Measurements from ENCODE around the gene INTS4.
"Not testable (repeated sequence)": the region's sequence is repeated elsewhere in the genome, so short reads cannot be mapped to it uniquely, and the experiment has no call there.

The INTS4 gene

DNA sequence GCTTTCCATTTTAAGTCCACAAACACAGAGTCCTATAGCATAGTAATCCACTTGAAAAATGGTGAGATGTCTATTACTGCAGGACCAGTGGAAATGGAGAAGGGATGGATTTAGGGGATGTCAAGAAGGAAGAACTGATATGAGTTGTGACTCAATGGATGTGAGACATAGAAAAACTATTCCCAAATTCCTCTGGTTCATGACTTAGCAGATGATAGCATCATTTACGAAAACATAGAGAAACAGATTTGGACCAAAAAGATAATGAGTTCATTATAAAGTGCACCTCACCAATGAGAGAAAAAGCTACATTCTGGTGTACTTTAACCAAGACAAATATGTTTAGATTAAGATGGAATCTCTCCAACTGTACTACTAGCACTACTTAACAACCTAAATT lies 51.2 kb downstream of the INTS4 start:
- not testable (repeated sequence) for DNase-seq

GRCh38 chr11:77942465-77942864 lies 52.0 kb downstream of the INTS4 start:
- DNase-seq = not testable (repeated sequence)

GRCh38 chr11:77933596-77933995 lies 60.9 kb downstream of the INTS4 start:
- not testable (repeated sequence) for DNase-seq

DNA sequence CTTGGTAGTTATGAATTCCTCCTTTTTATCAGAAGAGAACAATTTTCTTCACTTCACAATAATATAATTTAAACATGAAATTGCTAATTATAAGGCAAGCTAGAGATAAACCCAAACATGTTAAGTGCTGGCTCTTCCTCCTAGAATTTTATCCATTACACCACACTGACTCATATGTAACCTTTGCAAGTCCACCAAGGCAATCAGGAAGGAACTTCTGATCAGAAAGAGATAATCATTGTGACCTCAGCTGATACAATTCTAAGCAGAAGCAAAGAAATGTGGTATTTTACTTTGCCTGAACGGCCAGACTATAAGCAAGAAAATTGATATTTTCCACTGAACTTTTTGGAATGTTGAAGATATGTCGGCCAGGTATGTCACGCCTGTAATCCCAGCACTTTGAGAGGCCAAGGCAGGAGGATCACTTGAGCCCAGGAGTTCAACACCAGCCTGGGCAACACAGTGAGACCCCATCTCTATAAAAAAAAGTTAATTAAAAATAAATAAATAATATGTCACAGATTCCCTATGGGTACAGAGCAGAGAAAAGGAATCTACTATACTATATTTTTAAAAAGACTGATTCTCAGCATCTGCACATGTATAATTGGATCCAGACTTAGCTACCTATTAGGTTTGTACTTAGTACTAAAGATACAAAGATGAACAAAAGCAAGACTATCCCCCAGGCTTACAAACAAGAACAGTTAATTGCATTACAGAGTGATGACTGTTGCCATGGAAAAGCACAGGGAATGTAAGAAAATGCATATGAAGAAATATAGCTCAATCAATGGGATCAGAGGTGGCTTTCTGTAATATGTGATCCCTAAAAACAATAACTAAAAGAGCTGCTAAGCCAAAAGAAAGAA lies 63.9 kb downstream of the INTS4 start:
- DNase-seq = not testable (repeated sequence)

GRCh38 chr11:77917713-77918112 lies 76.8 kb downstream of the INTS4 start:
- DNase-seq = not testable (repeated sequence)

DNA sequence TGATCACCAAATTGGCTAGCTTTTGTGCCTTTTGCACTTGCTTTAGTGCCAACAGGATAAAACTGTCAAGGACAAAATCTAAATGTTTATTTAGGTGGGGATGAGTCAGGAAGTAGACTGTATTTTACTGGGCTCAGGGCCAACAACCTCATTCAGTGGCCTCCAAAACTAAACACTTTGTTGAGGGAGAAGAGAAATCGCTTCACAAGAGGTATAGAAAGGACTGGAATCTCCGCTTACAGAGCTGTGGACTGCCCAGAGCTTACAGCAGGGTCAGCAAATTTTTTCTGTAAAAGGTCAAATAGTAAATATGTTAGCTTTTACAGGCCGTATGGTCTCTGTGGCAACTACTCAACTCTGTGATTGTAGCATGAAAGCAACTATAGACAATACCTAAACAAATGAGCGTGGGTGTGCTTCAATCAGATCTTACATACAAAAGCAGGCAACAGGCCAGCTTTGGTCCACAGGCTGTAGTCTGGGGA lies 80.1 kb downstream of the INTS4 start:
- DNase-seq = peak; percentile 30

- DNase-seq = not testable (repeated sequence)
These were observed 80.7 kb downstream of the INTS4 start for GRCh38 chr11:77913608-77914306.

GRCh38 chr11:77910828-77911227 lies 83.6 kb downstream of the INTS4 start:
- not testable (repeated sequence) for DNase-seq

GRCh38 chr11:77909277-77909676 lies 85.2 kb downstream of the INTS4 start:
- DNase-seq = no peak

DNA sequence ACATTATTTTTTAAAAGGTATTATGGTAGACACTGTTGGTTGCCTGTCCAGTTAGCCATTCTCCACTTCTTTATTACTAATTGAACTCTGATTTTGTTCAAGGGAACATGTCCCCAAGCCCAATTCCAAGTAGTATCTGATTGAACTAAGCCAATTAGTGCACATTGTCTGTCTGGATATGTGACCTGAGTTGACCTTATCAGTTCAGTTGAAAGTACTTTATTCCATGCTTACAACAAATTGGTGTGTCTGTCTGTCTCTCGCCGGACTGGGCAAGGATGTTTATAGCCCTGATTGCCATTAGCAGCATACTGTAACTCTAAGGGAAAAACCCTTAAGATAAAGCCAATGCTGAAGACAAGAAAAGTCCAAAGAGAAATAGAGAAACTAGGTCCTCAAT lies 85.6 kb downstream of the INTS4 start:
- no peak for DNase-seq

- DNase-seq = not testable (repeated sequence)
These were observed 99.5 kb downstream of the INTS4 start for GRCh38 chr11:77894949-77895348.

- DNase-seq = not testable (repeated sequence)
These were observed 102.8 kb downstream of the INTS4 start for GRCh38 chr11:77891703-77892102.

GRCh38 chr11:77891256-77891655 lies 103.2 kb downstream of the INTS4 start:
- not testable (repeated sequence) for DNase-seq

DNA sequence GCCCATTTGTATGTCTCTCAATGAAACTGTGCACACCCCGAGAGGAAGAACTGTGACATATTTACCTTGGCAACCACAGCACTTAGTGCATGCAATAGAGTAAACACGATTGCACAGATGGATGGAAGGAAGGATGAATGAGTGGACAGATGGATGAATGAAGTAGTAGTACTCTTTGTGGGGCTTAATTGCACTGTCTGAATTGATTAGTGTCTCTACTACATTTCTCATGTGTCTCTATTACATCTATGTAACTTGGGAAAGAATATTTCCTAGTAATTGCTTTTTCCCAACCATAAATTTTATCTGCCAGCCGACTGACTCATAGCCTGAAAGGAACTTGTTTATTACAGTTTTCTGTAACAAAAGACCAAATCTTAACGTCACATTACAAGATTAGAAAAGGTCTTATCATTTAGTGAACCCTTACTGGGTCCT lies 103.8 kb downstream of the INTS4 start:
- DNase-seq = not testable (repeated sequence)

DNA sequence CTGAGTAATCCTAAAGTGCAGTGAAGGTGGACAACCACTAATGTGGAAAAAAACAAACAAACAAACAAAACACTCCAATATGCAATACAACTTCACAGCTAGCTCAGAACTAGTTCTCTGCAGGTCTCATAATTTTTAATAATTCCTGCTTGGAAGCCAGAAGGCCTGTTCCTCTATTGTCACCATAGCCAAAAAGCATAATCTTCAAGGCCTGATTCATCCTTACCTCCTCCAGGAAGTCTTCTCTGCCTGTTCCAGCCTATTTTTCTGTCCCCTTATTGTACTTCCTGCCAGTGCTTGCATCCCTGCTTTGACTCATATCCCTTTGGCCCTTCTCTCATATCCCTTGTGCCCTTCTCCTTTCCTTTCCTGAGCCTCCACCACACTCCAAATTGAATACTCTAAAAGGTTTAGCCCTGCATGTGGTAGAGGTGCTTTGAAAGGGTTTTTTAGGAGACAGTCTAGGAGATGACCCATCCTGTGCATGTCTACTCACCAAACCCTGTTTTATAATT lies 104.3 kb downstream of the INTS4 start:
- not testable (repeated sequence) for DNase-seq

DNA sequence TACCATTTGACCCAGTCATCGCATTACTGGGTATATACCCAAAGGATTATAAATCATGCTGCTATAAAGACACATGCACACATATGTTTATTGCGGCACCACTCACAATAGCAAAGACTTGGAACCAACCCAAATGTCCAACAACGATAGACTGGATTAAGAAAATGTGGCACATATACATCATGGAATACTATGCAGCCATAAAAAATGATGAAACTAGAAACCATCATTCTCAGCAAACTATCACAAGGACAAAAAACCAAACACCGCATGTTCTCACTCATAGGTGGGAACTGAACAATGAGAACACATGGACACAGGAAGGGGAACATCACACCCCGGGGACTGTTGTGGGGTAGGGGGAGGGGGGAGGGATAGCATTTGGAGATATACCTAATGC lies 105.4 kb downstream of the INTS4 start:
- DNase-seq = not testable (repeated sequence)

DNA sequence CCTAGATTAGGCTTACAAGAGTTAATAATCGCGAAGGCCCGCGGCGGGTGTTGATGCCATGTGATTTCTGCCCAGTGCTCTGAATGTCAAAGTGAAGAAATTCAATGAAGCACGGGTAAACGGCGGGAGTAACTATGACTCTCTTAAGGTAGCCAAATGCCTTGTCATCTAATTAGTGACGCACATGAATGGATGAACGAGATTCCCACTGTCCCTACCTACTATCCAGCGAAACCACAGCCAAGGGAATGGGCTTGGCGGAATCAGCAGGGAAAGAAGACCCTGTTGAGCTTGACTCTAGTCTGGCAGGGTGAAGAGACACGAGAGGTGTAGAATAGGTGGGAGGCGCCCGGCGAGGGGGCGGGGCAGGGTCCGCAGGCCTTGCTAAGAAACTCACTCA lies 108.1 kb downstream of the INTS4 start:
- DNase-seq = no peak

DNA sequence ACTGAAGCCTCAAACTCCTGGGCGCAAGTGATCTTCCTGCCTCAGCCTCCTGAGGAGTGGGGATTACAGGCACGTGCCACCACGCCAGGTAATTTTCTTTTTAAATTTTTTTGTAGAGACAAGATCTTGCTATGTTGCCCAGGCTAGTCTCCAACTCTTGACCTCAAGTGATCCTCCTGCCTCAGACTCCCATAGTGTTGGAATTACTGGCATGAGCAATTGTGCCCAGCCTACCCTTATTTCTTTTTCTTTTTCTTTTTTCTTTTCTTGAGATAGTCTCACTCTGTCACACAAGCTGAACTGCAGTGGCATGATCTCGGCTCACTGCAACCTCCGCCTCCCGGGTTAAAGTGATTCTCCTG lies 109.7 kb downstream of the INTS4 start:
- no peak for DNase-seq

DNA sequence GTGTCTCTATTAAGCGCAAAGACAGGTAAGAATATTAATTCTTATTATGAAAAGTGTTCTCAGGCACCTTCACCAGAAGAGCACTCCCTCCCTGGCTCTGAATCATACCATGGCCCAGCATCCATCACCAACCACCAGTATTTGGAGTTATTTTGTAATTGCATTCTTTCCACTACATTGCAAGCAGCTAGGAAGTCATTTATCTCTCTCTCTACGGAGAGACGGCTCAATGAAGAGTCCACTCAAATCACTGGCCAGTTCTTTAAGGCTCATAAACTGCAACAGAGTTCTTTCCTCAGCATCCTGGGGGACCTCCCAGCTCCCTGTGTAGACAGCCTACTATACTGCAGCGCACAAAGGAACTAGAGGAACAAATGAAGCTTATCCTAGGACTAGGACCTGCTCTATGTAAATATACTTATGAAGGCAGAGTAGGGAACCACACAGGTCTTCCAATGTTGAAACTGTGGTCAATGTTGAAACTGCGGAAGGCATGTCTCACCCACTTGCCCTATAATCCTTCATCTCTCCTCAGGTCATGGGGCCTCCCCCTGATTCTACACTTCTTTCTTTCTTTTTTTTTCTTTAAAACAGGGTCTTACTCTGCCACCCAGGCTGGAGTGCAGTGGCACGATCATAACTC lies 110.2 kb downstream of the INTS4 start:
- DNase-seq = no peak

DNA sequence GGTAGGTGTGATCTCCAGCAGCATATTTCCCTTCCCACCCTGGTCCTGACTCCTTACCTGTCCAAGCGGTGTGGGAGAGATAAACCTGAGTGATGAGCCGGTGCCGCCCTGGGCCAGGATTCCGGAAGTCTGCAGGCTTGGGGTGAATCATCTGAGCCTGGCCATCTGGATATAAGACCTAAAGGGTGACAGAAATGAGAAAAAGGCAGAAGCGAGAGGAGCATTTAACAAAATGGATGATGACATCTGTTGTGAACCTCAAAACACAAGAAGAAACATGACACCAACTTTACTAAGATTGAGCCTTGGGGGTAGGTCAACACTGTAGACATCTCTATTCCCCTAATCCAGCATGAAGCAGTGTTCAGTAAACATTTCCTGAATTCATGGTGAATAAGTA lies 110.7 kb downstream of the INTS4 start:
- no peak for DNase-seq

- no peak for DNase-seq
These were observed 112.1 kb downstream of the INTS4 start for GRCh38 chr11:77882396-77882795.

DNA sequence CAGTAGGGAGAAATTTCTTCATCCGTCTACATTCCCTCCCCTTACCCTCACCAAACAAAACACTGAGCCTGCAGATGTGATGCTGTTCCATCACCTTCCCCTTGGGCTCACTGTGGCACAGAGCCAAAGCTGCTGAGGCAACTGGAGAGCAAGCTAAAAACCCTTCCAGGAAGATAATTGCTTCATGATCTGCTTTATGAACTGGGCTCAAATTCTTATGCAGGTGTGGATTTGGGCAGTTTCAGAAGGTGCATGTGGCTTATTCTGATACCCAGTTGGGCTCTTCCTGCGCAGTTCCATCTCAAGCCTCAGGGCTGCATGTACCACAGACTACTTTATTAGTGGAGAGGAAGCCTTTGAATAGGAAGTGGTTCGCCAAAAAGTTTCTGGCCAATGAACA lies 115.2 kb downstream of the INTS4 start:
- DNase-seq = peak; percentile 44

DNA sequence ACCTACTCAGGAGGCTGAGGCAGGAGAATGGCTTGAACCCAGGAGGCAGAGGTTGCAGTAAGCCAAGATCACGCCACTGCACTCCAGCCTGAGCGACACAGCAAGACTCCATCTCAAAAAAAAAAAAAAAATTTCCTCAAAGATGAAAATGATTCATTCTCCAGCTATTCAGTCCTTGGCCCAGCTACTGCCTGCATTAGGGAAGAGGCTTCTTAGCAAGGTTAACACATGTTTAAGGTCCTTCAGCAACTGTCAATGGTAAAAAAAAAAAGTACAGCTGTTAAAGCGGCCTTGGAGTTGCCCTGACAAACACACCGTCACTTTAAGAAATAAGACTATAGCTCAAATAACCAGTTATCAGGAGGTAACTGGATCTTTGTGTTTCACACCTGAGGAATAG lies 116.2 kb downstream of the INTS4 start:
- not testable (repeated sequence) for DNase-seq
